Activated gamma-delta T cell (primary cell): ENCODE data around the gene UNC93B1.
"Not testable (repeated sequence)": the region's sequence is repeated elsewhere in the genome, so short reads cannot be mapped to it uniquely, and the experiment has no call there.

Source experiments
- DNase-seq: peaks from one replicate; lab custom pipeline; 2025; lab: John Stamatoyannopoulos, UW

UNC93B1 gene

DNA sequence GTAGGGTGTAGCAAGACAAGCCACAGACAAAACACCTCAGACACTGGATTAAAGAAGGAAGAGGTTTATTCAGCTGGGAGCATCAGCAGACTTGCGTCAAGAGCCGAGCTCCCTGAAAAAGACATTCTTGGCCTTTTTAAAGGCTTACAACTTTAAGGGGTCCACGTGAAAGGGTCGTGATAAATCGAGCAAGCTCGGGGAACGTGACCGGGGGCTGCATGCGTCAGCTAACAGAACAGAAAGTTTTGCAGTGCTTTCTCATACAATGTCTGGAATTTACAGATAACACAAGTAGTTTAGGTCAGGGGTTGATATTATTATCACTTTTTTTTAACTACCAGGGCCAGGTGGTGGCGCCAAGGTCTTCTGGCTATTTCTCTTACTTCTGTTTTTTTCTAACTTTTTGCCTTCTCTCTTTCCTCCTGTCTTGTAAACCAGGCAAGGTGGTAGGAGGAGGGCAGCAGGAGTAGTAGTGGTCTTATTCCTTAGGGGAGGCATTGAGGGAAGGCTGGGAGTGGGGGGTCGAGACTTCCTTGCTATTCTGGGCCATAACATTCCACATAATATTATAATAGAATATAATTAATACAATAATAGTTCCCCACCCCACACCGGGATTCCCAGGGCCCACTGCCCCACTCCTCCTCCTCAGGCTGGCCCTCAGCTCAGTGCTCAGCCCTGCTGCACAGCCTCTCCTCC, 5.6 kb upstream of the UNC93B1 start:
- no peak for DNase-seq

DNA sequence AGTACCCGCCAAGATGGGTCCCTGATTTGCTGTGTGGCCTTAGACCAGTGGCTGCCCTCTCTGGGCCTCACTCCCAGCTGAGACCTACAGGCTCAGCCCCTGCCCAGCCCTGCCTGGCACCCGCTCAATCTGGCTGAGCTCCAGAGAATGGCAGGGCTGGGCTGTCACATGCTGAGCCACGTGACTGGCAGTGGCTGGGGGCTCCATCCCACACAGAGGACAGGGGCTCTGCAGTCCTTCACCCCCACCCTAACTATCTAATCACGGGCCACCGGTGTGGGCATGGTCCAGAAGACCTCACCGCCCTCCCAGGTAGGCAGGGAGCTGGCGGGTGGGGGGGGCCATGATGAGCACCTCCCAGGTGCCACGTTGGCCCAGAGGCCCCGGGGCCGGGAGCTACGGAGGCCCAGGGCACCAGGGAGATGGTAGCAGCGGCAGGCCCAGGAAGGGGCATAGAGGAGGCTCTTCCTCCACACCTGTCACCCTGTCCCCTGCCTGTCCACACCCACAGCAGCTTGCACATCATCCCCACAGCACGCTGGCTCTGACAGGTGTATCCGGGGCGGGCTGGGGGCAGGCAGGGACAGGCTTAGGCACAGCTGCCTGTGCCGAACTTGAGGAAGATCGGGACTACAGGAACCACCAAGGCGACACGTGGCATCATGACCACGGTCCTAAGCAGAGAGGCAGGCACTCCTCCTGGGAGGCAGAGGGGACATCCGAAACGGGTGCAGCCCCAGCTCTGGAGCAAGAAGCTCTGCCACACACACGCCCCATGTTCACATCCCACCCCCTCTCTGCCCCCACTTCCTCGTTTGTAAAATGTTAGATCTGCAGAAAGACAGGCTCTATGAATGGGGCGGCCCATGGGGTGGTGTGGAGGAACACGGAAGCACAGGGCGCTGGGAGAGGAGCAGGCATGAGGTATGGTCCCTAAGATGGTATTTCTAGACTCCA, 4.8 kb upstream of the UNC93B1 start:
- no peak for DNase-seq

DNA sequence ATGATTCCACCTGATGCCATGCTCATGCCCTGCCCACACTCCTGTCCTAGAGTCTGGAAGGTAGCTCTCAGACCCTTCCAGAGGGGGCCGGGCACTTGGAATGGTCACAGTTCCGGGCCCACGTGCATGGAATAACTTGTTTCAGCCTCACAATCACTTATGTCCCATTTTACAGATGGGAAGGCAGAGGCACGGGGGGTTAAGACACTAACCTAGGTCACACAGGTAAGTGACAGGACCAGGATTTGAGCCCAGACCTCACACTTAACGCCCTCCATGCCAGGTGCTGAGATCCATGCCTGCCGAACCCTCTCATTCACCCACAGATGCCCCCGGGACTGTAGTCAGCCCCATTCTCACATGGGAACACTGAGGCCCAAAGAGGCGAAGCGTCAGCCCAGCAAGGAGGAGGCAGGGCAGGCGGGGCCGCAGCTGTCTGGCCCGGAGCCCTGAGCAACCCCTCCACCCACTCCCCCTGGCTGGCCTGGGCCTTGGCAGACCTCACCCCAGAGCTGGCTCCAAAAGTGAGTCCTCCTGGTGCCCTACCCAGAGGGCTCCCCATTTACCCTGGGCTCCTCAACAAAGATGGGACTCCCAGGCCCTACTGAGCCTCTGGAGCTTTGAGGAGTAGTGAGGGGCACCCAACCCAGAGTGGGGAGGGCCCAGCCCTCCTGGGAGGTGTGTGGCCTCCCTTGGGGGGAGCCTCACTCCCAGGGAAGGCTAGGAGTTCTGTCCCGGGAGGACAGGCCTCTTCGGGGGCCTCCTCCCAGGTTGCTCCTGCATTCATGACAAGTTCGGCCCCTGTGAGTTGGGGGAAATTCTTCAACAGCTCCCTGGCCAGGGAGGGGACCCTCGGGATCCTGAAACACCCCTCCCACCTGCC, 3.8 kb upstream of the UNC93B1 start:
- no peak for DNase-seq

DNA sequence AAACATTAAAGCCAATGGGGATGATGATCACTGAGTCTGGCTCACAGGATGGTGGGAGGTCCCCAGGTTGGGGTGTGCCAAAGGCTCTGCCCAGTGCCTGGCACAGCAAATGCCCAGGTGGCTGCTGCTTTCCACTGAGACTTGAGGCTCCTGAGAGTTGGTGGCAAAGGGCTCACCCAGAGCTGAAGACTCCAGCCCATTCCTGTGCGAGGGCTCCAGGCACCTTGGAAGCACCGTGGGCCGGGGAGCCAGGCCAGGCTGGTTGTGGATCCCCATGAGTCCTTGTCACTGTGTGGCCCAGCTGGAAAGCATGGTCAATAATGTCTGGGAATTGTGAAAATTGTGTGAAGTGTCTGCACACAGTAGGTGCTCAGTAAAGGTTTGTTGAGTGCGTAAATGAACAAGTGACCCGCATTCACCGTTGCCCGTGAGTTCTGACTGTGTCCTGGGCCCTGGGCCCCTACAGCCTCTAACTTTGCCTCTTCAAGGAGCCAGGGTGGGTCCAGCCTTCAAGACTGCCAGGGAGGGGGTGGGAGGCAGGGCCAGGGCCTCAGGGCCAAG, 2.8 kb upstream of the UNC93B1 start:
- DNase-seq: no peak

DNA sequence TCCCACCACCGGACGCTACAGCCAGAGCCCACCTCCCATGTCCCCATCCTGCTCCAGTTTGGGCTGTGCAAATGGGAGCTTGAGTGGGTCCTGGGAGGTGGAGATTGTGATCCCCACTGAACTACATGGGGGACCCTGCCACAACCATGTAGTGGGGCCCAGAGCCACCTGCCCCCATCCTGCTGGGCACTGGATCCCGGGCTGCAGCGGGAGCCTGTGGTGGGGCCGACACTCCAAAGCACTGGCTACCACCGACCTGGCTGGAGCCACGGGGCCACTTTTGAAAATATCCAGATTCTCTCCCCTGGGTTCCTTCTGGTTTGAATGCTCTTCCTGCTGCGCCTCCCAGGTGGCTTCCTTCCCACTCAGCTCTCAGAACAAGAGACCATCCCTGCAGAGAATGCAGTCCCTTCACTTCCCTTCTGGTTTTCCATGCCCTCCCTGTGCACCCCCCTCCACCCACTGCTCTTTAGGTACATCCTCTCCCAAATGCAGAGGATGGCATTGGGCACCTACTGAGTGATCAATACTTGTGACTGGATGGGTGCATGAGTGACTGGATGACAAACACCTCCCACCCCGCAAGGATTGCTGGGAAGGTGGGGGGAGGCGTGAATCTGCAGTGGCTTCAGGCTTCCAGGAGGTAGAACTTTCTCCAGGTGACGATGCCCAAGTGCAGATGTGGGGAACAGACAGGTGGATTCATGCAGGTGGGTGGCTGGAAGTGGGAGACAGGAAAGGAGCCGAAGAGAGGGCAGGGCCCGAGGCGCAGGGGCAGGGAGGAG, 846 bp upstream of the UNC93B1 start:
- no peak for DNase-seq

DNA sequence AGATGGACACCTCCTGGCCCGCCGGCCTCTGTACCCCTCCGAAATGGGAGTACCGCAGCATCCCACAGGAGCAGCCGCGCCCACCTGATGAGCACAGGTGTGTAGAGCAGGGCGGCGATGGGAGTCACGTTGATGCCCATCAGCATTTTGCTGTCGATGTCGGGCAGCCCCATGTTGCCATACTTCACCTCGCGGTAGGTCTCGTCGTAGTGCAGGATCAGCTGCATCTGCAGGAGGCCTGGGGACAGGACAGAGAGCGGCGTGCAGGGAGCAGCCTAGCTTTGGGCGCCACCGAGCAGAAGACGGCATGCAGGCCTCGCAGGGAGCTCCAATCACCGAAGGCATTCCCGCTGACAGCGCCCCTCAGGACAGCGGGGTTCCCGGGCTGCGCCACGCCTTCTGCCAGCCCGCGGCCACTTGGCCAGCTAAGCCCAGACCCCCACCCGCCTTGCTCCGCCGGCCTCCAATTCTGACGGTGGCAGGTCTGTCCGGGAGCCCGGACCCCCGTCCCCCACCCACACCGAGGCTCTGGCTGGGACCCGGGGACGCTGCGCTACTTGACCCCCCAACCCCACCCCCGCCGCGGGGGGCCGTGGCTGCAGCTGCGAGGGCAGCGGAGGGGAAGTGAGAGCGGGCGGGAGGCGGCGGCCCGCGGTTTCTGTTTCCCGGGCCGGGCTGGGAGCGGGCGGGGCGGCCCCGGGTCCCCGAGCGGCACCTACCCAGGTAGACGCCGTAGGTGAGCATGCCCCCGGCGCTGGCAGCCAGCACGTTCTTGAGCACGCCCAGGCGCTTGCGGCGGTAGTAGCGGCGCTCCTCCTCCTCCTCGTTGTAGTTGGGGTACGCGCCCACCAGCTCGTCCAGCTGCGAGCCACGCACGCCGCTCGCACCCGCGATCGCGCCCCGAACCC, 705 bp downstream of the UNC93B1 start:
- DNase-seq: no peak

DNA sequence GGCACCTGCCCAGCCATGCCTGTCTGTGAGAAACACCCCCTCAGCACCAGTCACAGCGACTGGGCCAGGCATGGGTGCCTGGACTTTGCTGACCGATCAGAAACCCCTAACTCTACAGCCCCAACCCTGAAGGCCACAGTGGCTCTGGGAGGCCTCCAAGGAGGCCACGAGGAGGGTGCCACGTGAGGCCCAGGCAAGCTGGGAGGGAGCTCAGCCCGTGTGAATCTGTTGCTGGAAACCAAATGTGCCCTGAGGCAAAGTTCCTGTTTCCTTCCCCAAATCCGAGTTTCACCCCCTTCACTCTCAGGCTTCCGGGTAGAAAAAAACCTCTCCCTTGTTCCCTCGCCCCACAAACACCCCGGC, 1.3 kb downstream of the UNC93B1 start:
- DNase-seq: no peak

DNA sequence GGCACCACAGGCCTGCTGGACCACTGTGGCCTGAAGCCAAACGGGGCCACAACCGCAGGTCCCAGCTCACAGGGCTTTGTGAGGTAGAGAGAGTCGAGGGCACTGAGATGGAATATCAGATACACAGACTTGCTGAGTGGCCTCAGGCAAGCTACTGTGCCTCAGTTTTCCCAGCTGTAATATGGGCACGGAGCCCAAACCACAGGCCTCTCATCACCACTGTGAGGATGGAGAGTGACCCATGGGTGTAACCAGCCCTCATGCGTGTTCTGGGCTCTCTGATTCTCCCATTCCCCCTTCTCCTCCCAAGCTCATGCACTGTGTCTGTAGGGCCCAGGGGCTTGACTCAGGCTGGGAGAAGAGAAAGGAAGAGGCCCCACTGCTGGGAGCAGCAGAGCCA, 4.2 kb downstream of the UNC93B1 start:
- DNase-seq: no peak

DNA sequence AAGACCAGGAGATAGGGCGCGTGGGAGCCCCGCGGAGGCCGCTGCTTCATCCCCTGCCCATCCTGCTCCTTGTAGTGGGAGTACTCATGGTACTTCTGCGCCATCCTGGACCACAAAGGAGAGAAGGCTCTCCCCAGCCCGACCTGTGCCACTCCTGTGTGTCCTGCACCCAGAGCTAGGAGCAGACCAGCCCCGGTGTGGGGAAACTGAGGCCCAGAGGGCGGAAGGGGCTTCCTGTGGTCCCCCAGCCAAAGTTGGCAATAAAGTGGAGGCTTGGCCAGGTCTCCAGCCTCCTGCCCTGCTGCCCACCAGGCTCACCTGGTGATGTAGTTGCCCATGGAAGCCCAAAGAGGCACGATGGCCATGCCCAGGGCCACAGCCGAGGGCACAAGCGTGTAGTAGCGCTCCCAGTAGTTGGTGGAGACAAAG, 4.7 kb downstream of the UNC93B1 start:
- DNase-seq: no peak

DNA sequence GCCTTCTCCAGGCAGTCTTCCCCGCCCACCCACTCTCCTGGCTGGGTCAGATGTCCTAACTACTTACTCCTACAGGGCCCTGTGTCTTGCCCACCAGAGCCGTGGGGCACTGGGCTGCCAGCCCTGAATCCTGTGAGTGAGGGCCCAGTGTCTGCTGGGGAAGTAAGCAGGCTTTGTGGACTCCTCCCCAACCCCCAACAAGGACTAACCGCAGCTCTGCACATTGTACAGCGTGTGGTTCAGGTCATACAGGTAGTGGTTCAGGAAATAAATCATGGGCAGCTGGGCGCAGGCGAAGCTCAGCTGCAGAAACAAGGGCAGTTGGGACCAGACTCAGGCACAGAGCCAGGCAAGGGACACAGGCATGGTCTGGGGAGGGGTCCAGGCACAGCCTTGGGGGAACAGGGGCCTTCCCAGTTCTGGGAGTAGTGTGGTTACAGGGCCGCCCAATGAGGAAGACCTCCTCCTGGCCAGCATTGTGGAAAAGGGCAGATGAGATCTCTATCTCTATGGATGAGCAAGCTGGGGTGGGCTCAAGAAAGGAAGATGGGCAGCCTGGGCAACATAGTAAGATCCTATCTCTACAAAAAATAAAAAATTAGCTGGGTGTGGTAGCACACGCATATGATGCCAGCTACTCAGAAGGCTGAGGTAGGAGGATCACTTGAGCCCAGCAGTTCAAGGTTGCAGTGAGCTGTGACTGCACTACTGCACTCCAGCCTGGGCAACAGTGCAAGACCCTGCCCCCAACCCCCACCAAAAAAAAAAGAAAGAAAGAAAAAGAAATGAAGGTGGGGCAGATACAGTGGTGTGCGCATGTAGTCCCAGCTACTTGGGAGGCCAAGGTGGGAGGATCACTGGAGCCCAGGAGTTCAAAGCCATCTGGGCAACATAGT, 5.5 kb downstream of the UNC93B1 start:
- DNase-seq: no peak

DNA sequence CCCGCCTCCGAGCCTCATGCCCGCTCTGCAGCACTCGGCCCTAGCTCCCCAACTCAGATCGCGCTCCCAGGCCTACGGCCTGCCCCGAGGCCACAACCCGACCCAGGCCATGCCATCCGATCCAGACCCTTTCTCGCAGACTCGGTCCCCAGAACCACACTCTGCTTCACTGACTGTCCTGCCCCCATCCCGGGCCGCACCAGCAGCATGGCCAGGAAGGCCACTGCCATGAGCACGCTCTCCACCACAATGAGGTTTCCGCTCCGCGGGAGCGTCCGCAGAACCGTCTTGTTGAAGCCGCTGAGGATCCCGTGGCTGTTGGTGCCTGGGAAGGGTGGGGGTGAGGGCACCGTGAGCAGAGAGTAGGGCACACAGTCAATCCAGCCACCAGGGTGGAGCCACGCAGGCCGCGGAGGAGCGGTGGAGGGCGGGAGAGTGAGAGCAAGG, 6.4 kb downstream of the UNC93B1 start:
- DNase-seq: no peak

DNA sequence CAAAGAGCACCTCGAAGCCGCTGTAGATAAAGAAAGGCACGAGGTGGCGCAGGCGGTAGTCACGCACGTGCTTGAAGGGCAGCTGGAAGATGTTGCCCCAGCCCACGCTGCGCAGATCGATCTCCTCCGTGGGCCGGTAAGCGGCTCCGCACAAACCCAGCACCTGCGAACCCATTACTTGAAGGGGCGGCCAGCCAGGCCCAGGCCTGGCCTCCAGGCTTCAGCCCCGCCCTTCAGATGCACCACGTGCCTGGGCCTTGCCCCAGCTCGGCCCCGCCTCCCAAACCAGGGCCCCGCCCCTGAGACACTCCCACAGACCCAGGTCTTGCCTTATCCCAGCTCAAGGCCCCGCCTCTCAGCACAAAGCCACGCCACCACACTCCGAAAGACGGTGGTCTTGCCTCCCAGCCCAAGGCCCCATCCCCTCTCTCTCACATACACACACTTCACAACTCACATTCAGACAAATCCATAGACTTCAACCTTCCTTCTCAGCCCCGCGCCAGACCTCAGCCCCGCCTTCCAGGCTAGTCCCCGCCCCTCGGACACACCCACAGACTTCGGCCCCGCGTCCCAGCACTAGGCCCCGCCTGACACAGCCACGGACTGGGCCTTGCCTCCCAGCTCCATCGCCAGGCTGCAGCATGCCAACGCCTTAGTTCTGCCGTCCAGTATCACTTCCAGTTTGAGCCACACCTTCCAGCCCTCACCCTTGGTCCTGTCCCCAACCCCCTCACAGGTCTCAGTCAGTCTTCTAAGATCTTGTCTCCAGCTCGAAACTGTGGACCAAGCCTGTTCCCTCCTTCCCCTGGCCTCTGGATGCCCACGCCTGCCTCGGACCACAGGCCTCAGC, 7.0 kb downstream of the UNC93B1 start:
- DNase-seq: no peak

DNA sequence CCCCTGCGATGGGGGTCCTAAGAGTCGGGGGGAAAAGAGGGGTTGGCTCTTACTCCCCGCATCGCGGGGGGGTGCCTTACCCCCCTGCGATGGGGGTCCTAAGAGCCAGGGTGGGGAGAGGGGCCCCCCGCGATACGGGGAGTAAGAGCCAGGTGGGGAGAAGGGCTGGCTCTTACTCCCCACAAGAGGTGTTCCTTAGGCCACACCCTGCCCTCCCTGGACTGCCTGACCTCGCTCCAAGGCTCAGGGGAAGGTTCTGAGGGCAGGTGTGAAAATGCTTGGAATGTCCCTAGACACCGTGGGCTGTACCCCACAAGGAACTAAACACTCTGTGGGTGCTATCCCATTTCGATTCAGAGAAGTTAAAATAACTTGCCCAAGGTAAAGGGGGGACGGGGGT, 7.8 kb downstream of the UNC93B1 start:
- no peak for DNase-seq

DNA sequence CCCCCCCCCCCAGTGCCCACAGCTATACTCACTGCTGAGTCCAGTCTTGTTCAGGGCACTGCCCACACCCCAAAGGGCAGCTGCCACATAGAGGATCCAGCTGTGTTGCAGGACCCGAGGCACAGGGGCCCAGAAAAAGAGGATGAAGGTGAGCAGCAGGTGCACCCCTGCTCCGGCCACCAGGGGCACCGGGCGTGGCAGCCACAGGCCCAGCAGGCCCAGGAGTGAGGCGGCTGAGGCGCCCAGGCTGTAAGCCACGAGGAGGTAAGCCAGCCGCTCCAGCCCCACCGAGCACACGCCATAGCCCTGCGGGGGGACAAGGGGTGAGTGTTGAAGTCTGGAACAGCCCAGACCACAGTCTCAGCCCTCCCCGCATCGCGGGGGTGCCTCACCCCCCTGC, 8.3 kb downstream of the UNC93B1 start:
- DNase-seq: not testable (repeated sequence)

DNA sequence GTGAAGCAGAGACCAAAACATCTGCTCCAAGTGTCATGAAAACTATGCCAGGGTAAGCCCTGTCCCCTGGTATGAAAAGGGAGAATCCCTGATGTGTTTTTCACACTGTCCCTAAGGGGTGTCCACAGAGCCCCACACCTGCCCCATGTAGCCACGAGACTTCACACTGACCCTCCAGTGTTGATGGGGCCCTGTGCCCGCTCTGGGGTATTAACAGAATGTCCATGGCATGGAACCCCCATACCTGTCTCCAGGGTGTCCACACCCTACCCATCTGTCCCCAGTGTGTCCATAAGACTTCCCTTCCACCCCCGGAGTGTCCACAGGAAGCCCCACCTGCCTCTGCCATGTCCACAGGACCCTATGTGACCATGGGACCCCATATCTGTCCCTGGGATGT, 8.8 kb downstream of the UNC93B1 start:
- DNase-seq: not testable (repeated sequence)

DNA sequence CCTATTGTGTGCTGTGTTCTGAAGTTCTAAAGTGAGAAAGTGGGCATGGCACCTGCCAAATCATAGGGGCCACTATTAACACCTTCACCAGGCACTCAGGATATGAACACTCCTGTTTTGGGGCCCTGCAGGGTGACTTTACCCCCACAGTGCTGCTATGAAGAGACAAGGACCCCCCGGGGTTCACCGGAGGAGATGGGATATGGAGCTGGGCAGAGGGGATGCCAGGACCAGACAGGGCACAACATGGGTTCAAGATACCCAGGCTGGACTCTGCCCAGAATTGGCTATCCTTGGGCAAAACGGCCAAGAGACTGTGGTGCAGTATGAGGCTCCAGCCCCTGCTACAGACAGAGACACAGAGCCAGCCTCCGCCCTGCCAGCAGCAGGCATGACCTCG, 9.5 kb downstream of the UNC93B1 start:
- DNase-seq: not testable (repeated sequence)

DNA sequence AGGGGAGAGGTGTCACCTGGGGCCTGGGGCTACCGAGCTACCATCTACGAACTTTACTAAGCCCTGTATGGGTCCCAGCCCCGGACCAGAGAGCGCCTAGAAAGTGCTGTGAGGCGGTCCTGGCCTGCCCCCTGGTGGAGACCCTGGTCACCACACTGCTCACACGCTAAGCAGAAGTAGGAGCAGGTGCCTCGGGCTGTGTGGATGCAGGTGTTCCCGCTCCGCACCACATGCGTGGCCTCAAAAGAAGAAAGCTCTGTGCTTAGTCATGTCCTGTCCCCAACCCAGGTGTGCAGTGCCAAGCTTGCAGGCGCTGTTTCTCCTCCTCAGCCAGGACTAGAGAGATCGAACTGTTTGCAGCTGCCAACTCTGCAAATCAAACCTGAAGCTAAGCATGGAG, 10.1 kb downstream of the UNC93B1 start:
- not testable (repeated sequence) for DNase-seq
